Stimulated activated naive CD4-positive, alpha-beta T cell treated with Interleukin-2 at 50 U/mL for 16 hours (primary cell): ENCODE data around the gene NMNAT2.

Experiments used
- DNase-seq: peaks from one replicate; lab custom pipeline; 2025; lab: John Stamatoyannopoulos, UW

Gene NMNAT2

DNA sequence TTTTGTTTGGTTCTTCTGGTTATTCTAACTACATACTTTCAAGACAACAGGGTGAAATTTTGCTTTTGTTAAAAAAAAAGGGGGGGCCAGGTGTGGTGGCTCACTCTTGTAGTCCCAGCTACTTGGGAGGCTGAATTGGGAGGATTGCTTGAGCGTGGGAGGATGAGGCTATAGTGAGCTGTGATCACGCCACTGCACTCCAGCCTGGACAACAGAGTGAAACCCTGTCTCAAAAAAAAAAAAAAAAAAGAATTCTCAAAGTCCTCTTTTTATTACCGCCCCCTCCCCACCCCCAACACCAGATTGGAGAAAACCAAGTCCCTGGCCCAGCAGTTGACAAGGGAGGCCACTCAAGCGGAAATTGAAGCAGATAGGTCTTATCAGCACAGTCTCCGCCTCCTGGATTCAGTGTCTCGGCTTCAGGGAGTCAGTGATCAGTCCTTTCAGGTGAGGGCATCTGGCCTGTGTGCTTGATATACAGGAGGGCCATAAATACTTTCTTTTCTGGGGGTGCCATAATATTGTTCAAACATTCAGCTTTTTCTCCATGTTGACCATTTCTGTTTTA, 181.9 kb downstream of the NMNAT2 start:
- no peak for DNase-seq

- DNase-seq, result no peak
Measured at GRCh38 chr1:183235503-183235902, 182.7 kb downstream of the NMNAT2 start.

- no peak for DNase-seq
Measured at GRCh38 chr1:183234660-183235476, 183.3 kb downstream of the NMNAT2 start.

- DNase-seq, result no peak
Measured at GRCh38 chr1:183233113-183233512, 185.1 kb downstream of the NMNAT2 start.

GRCh38 chr1:183231545-183231944, 186.6 kb downstream of the NMNAT2 start:
- no peak for DNase-seq

DNA sequence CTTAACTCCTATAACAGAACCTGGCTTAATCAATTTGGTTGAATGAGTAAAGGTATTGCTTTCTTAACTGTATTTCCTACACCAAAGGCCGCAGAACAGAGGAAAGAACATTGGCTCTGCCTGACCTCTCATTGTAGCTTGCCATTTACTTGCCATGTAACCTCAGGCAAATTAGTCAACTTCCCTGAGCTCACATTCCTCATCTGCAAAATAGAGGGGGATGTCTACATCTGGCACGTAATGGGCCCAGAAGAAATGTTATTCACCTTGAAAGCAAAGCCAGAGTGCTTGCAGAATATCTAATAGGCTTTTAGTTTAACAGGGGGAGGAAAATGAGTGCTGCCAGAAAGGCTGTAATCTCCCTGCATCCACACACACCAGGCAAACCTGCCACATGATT, 187.8 kb downstream of the NMNAT2 start:
- DNase-seq, result no peak

- DNase-seq, result no peak
Measured at GRCh38 chr1:183228347-183229220, 189.6 kb downstream of the NMNAT2 start.

- DNase-seq, result no peak
Measured at GRCh38 chr1:183227422-183228346, 190.5 kb downstream of the NMNAT2 start.

- no peak for DNase-seq
Measured at GRCh38 chr1:183226963-183227362, 191.2 kb downstream of the NMNAT2 start.

DNA sequence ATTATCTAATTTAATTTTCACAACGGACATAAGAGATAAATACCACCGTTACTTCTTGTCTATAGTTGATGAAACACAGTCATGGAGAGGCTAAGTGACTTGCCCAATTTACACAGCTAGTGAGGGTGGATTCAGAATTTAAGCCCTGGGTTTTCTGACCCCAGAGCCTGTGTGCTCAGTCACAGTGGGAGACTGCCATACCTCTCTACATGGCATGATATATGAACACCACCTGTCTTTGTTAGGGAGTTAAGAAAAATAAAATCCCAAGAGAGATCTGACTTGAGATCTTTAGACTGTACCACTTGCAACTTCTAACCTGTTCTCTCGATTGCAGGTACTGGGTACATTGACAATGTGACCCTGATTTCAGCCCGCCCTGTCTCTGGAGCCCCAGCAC, 191.8 kb downstream of the NMNAT2 start:
- no peak for DNase-seq

- no peak for DNase-seq
Measured at GRCh38 chr1:183223467-183223866, 194.7 kb downstream of the NMNAT2 start.

DNA sequence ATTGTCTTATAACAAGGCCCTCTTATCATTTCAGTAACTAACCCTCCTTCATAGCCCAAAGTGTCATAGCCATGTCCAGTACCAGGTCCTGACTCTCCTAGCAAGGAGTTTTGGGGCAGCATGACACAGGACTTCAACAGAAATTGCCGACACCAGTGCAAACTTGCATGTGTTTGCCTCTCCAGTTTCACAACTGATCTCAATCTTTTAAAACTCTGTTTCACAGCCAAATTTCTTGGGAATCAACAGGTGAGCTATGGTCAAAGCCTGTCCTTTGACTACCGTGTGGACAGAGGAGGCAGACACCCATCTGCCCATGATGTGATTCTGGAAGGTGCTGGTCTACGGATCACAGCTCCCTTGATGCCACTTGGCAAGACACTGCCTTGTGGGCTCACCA, 195.3 kb downstream of the NMNAT2 start:
- no peak for DNase-seq

DNA sequence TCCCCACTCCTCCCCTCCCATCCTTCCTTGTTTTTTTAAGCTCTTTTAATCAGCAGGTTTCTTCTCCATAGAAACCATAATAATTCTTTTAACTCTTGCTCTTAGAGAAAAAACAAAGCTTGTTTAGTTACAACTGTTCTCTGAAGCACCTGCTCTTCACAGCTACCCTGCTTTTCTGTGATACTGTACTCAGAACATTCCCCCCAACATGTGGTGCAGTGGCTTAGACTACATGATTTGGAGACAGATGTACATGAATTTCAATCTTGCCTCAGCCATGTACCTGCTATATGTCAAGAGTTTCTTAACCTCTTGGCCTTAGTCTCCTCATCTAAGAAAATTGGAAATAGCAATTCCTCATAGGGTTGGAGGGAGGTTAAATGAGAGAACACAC, 198.6 kb downstream of the NMNAT2 start:
- DNase-seq, result no peak

DNA sequence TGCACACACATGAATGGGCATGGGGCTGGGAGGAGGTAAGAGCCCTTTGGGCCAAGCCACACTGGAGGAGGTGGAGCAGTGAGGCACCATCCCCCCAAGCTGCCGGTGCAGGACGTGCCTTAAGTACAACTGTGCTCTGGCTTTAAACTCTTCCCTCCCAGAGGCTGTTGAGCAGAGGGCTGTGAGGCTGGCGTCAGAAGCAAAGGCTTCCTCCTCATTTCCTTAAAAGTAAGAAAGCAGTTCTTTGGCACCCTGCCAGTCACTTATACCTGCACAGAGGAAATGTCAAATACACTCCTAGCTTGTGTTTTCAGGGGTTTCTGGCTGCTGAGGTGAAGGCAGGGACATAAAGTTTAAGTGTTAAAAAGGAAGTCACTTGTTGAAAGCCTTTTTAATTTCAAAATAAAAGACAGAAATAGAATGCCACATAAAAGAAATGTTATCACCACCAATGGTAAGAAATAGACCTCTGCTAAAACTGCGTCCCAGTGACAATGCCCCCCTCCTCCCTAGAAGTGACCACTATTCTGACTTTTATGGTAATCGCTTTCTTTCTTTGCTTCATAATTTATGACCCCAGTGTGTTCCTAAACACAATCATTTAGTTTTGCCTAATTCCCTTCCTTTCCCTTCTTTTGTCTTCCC, 199.1 kb downstream of the NMNAT2 start:
- DNase-seq, result no peak

GRCh38 chr1:183218027-183218618, 200.1 kb downstream of the NMNAT2 start:
- DNase-seq, result no peak

DNA sequence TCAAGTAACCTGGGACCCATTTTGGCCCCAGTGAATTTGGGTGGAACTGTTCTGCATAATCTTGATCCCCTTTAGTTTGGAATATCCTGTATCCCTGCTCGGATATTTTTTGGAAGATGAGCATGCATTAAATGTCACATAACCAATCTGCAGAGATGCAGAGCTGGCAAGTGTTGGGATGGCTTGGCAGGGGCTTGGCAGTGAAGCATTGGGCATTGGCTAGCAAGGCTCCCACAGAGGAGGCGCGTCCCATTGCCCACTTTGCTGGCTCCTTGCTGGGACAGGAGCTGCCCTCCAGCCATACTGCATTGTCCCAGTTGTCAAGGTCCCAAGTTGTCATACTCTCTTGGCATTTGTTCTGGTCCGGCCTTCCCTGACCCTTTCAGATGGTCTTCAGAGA, 202.2 kb downstream of the NMNAT2 start:
- no peak for DNase-seq

- no peak for DNase-seq
Measured at GRCh38 chr1:183215076-183215720, 203.0 kb downstream of the NMNAT2 start.

- DNase-seq, result no peak
Measured at GRCh38 chr1:183214021-183214970, 203.9 kb downstream of the NMNAT2 start.

- no peak for DNase-seq
Measured at GRCh38 chr1:183212870-183213269, 205.3 kb downstream of the NMNAT2 start.
